Thoracic aorta (tissue), 2 donors: ENCODE results near the gene DYNLT5. TPM values are rescaled to one million over a fixed set of nuclear protein-coding genes. Genes with fewer than 3 reads are reported as not detected.

ENCODE experiments used
- ATAC-seq: fragments of 150-250 bp; one replicate; pipeline ENCODE4 v1.8.0; 2017; ENCODE audit warnings: low read depth; ENCODE audit not compliant: insufficient number of reproducible peaks, low FRiP score
- DNase-seq: peaks from one replicate; pipeline ENCODE4 v3.0.0-alpha.2; 2020; ENCODE audit warnings: low spot score
- H3K27ac ChIP-seq, 2 donors: fragments of 200-600 bp; sonication (generic); 1 replicate in 1 of 2; 2 replicates in 1 of 2; pipeline ENCODE4 v1.5.1; 2016; ENCODE audit warnings: mild to moderate bottlenecking in 2 of 2, moderate library complexity in 2 of 2
- H3K27me3 ChIP-seq: fragments of 200-600 bp; sonication (generic); replicated peaks from 2 replicates; pipeline ENCODE4 v1.6.0; 2016; ENCODE audit warnings: mild to moderate bottlenecking; ENCODE audit not compliant: insufficient read depth
- H3K36me3 ChIP-seq: fragments of 200-600 bp; sonication (generic); one replicate; pipeline ENCODE4 v1.5.1; 2016
- H3K4me1 ChIP-seq, 2 donors: fragments of 200-600 bp; sonication (generic); 1 replicate in 1 of 2; 2 replicates in 1 of 2; pipeline versions ENCODE4 v1.5.1 to v1.6.0; 2016; ENCODE audit warnings: low read depth in 2 of 2, mild to moderate bottlenecking in 1 of 2; ENCODE audit not compliant: control insufficient read depth in 1 of 2
- H3K4me3 ChIP-seq: fragments of 200-600 bp; sonication (generic); 2 replicates; pipeline ENCODE4 v1.5.1; 2016; ENCODE audit warnings: mild to moderate bottlenecking
- H3K9me3 ChIP-seq: fragments of 200-600 bp; sonication (generic); 2 replicates; pipeline ENCODE4 v1.5.1; 2016
- CTCF ChIP-seq: fragments of 200-600 bp; sonication (generic); IDR thresholded peaks from one replicate; pipeline ENCODE4 v1.5.1; 2019; ENCODE audit warnings: antibody characterized with exemption
- total RNA-seq, 2 donors: library from RNA; depleted of rRNA; stranded (reverse); fragments of >200 nt; gene quantifications; one replicate each; pipeline versions ENCODE4 v1.1.0 to v1.2.3, GENCODE V29; 2016

DYNLT5 gene
- total RNA-seq, 2 donors from 2014 or later = 2.7 to 2.8 TPM

GRCh38 chr1:66747501-66747900 lies 4.8 kb upstream of the DYNLT5 start:
- no peak overlapping the region for H3K4me3 ChIP-seq
- H3K4me1 ChIP-seq = peaks cover 0 to under 1% of the 10 kb centered on the region in 2 donors
- no peak overlapping the region for H3K27ac ChIP-seq
- no peak for DNase-seq
- H3K27me3 ChIP-seq = no peaks in the 10 kb centered on the region
- ATAC-seq = no peak
- H3K36me3 ChIP-seq = peaks cover 4% of the 10 kb centered on the region
- no peaks in the 10 kb centered on the region for H3K9me3 ChIP-seq
- TF ChIP-seq CTCF = no peak

GRCh38 chr1:66750577-66750976 lies 1.7 kb upstream of the DYNLT5 start:
- TF ChIP-seq CTCF = no peak
- no peaks in the 10 kb centered on the region for H3K27me3 ChIP-seq
- H3K9me3 ChIP-seq = no peaks in the 10 kb centered on the region
- H3K4me1 ChIP-seq = peaks cover 5 to 7% of the 10 kb centered on the region in 2 donors
- DNase-seq (no peak), ATAC-seq (no peak)
- no peak overlapping the region for H3K27ac ChIP-seq
- H3K36me3 ChIP-seq = no peaks in the 10 kb centered on the region
- H3K4me3 ChIP-seq = no peak overlapping the region

GRCh38 chr1:66751160-66751559 lies 1.1 kb upstream of the DYNLT5 start:
- Histone ChIP-seq H3K27me3 (no peaks in the 10 kb centered on the region), H3K4me3 (no peak overlapping the region), H3K9me3 (no peaks in the 10 kb centered on the region), H3K4me1 (peaks cover 5 to 7% of the 10 kb centered on the region in 2 donors), H3K27ac (peak overlapping the region in 1 of 2 donors; percentile 0), H3K36me3 (no peaks in the 10 kb centered on the region)
- no peak for TF ChIP-seq CTCF
- DNase-seq (no peak), ATAC-seq (no peak)

GRCh38 chr1:66752671-66753371 lies 562 bp downstream of the DYNLT5 start:
- Histone ChIP-seq H3K9me3 (no peaks in the 10 kb centered on the region), H3K4me3 (peak overlapping the region; percentile 80), H3K27me3 (no peaks in the 10 kb centered on the region), H3K36me3 (no peaks in the 10 kb centered on the region), H3K27ac (peak overlapping the region; percentile 0 to 33), H3K4me1 (peaks cover 5 to 7% of the 10 kb centered on the region in 2 donors)
- ATAC-seq = no peak
- no peak for TF ChIP-seq CTCF
- no peak for DNase-seq

- Histone ChIP-seq H3K27ac (no peak overlapping the region), H3K9me3 (no peaks in the 10 kb centered on the region), H3K4me1 (peaks cover 3 to 4% of the 10 kb centered on the region in 2 donors), H3K27me3 (no peaks in the 10 kb centered on the region), H3K4me3 (no peak overlapping the region), H3K36me3 (no peaks in the 10 kb centered on the region)
- TF ChIP-seq CTCF = no peak
- ATAC-seq = no peak
- no peak for DNase-seq
Measured at GRCh38 chr1:66757722-66758240, 5.5 kb downstream of the DYNLT5 start.
